ENCODE results near the gene NCAM2.
"Not testable (repeated sequence)": the region's sequence is repeated elsewhere in the genome, so short reads cannot be mapped to it uniquely, and the experiment has no call there.

Gene NCAM2

GRCh38 chr21:21111309-21111920 is 113.2 kb downstream of the NCAM2 start:
- peak; percentile 36 for DNase-seq

- DNase-seq: peak; percentile 79
These were observed 116.3 kb downstream of the NCAM2 start for GRCh38 chr21:21114461-21114860.

- no peak for DNase-seq
These were observed 120.9 kb downstream of the NCAM2 start for GRCh38 chr21:21119091-21119490.

GRCh38 chr21:21122680-21123079 is 124.5 kb downstream of the NCAM2 start:
- DNase-seq: no peak

- DNase-seq: no peak
These were observed 134.2 kb downstream of the NCAM2 start for GRCh38 chr21:21132390-21132789.

- DNase-seq: no peak
These were observed 139.8 kb downstream of the NCAM2 start for GRCh38 chr21:21137986-21138385.

GRCh38 chr21:21146587-21147373 is 148.6 kb downstream of the NCAM2 start:
- DNase-seq: no peak

- DNase-seq: no peak
These were observed 149.2 kb downstream of the NCAM2 start for GRCh38 chr21:21147374-21147745.

GRCh38 chr21:21148009-21148408 is 149.8 kb downstream of the NCAM2 start:
- no peak for DNase-seq

GRCh38 chr21:21148514-21148913 is 150.3 kb downstream of the NCAM2 start:
- DNase-seq: no peak

- not testable (repeated sequence) for DNase-seq
These were observed 151.2 kb downstream of the NCAM2 start for GRCh38 chr21:21149445-21149844.

GRCh38 chr21:21151231-21151630 is 153.0 kb downstream of the NCAM2 start:
- DNase-seq: no peak

GRCh38 chr21:21156397-21156796 is 158.2 kb downstream of the NCAM2 start:
- DNase-seq: no peak

GRCh38 chr21:21156957-21157356 is 158.7 kb downstream of the NCAM2 start:
- DNase-seq: no peak

- no peak for DNase-seq
These were observed 160.2 kb downstream of the NCAM2 start for GRCh38 chr21:21158376-21158918.

- DNase-seq: no peak
These were observed 161.2 kb downstream of the NCAM2 start for GRCh38 chr21:21159253-21159899.

- DNase-seq: no peak
These were observed 164.6 kb downstream of the NCAM2 start for GRCh38 chr21:21162786-21163185.

GRCh38 chr21:21163904-21164303 is 165.7 kb downstream of the NCAM2 start:
- DNase-seq: peak; percentile 6

- DNase-seq: no peak
These were observed 166.9 kb downstream of the NCAM2 start for GRCh38 chr21:21165063-21165645.

GRCh38 chr21:21174676-21175075 is 176.5 kb downstream of the NCAM2 start:
- DNase-seq: no peak

GRCh38 chr21:21175798-21176334 is 177.7 kb downstream of the NCAM2 start:
- no peak for DNase-seq

GRCh38 chr21:21177353-21177986 is 179.3 kb downstream of the NCAM2 start:
- DNase-seq: no peak

All from NCI-H524 treated with DMSO at 0.1 percent for 48 hours (cell line).